Activated gamma-delta T cell treated with anti-CD3 and anti-CD28 coated beads, Interleukin-2, amount 50 U/mL, for 16 hours (primary cell): ENCODE results near the gene KDM4C.
"Not testable (repeated sequence)": the region's sequence is repeated elsewhere in the genome, so short reads cannot be mapped to it uniquely, and the experiment has no call there.

ENCODE experiments used
- DNase-seq: peaks from one replicate; pipeline ENCODE4 v3.0.0-alpha.2; 2020; ENCODE audit warnings: low read depth

Gene KDM4C

DNA sequence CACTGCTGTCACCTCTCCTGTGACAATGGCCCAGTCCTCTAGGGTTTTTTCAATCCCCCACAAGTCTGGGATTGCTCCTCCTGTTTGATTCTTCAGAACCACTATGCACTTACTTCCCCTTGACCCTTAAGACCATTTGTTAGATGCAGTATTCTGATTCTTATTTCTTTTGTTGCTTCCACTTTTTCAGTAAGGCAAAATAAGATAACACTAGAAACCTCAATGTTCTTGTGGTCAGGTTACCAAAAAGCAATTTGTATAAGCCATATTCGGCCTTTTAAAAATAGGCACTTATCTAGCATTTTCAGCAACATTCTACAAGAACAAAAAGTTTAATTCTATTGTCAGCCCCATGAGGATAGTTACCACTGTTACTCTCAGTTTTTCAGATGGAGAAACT, 220.0 kb downstream of the KDM4C start:
- no peak for DNase-seq

DNA sequence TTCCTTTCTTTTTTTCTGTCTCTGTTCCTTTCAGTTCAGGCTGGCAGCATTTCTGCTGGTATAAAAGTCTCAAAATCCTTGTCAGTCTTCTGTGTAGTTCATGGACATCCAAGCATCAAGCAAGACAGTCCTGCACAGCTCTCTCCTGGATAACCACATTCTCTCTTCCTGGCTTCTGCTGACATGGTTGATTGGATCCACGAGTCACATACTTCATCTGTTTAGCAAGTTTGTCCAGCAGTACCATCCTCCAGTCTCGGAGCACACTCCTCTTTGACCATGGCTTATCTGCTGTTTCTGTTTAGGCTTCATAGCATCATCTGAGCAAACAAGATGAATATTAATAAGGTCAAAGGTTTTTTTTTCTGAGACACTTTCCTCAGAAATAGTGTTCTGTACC, 220.8 kb downstream of the KDM4C start:
- no peak for DNase-seq

DNA sequence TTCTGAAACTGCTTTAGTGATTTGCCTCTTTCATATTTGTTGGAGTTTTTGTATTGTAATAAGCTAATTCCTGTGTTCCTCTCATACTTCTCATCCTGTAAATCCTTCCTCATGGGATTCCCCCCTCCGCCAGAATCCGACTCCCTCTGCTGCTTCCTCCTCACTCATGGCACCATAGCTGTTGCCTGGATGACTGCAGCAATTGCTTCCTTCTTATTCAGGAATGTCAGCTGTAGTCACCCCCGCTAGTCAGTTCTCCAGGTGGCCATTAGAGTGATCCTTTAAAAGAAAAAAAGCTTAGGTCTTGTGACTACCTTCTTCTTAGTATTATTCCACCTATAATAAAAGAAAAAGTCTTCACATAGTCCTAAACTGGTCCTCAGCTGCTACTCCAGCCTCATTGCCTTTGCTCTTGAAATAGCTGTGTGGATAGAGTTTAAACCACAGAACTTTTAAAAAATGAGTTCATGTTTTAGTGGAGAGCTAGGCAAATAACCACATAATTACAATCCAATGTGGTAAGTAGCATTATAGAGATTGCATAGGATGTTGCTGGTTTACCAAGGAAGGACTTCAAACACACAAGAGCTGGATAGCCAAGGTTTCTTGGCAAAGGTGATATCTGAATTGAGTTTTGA, 227.3 kb downstream of the KDM4C start:
- DNase-seq: no peak

DNA sequence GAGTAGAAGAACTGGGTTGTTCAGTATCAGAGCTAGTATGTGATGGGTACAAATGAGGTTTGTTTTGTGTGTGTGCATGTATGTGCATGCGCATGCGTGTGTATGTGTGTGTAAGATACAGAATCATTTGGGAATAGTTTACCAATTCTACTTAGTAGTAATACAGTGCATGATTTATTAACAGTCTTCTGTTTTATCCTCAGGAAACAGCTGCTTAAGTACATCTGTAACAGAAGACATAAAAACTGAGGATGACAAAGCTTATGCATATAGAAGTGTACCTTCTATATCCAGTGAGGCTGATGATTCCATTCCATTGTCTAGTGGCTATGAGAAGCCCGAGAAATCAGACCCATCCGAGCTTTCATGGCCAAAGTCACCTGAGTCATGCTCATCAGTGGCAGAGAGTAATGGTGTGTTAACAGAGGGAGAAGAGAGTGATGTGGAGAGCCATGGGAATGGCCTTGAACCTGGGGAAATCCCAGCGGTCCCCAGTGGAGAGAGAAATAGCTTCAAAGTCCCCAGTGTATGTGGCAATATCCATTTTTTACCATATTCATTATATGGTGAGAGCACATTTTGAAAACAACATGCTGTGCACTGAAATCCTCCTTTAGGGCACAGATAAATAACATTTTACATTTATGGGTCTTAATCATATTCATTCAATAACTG, 228.5 kb downstream of the KDM4C start:
- DNase-seq: no peak

DNA sequence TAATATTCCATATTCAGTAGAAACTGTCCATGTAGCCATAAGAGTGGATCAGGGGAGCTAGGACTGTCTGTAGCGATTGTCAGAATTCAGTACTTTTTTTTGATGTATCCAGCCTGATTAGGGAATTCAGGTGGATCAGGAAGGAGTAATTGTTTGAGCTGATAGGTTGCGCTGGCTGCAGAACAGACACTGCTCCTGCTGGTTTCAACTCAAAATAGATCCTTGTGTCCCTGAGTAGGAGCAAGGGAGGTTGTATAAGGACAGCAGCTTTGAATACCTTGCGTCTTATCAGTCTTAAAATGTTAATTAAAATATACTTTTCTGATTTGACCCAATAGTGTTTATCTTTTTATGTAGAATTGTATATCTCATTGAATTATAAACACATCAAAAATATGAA, 229.6 kb downstream of the KDM4C start:
- DNase-seq: no peak

DNA sequence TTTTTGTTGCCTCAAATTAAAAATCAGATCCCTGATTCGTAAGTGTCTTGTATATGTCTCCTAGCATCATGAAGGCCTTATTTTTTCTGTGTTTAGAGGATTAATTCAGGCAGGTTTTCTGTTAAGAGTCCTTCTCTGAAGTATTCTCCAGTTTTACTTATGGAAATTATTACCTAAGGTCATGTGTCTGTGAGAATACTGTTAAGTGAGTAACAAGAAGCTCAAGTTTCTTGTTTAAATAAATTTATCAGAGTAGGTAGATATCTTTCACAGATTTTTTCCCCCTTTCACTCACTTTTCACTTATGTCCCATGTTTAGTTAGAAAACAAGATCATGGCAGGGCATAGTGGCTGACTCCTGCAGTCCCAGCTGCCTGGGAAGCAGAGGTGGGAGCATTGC, 233.6 kb downstream of the KDM4C start:
- DNase-seq: no peak

DNA sequence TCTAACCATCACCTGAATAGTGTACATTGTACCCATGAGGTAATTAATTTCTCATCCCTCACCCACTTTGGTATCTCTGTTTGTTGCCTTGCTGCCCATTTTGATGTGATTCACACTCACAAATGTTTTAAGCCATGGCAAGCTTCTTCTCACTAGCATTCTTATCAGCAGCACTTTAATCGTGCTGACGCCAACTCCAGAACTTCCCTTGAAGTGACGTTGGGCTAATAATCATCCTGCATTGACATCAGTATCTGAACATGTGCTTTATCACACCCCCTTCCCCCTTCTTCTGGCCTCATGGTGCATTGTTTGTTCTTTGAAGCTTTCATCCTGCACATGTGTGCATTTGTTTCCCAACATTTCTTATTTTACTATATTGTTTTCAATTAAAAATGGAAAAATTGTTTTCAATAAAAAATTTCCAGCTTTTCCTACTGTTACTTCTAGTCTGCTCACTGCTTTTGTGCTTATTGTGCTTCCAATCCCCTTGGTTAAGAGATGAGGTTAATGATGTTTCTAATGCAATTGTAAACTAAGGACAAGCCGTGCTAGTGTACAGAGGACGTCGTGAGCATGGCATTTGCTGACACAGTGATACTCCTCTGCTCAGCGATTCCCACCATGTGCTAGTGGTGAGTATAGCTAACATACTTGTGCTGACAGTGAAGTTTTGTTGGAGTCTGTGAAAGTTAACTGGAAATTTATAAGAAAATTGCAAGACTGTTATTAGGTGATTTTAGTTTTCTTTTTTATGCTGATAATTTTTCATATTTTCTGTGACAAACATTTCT, 238.5 kb downstream of the KDM4C start:
- DNase-seq: no peak

DNA sequence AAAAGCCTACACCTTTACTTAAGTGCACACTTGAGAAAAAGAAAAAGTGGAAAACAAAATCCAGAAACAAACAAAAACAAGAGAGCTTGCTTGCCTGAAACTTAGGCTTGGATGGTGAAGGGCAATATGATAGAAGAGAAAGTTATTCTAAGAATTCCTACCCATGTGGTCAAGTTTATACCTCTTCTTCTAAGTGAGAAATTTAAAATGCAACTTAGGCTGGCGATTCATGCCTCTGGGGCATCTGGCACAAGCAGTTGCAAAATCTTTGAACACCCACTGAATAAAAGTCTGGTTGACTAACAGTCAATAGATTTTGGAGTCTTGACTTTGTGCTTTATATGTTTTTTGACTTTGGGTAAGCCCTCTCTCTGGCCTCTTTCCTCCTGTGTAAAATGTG, 239.6 kb downstream of the KDM4C start:
- no peak for DNase-seq

DNA sequence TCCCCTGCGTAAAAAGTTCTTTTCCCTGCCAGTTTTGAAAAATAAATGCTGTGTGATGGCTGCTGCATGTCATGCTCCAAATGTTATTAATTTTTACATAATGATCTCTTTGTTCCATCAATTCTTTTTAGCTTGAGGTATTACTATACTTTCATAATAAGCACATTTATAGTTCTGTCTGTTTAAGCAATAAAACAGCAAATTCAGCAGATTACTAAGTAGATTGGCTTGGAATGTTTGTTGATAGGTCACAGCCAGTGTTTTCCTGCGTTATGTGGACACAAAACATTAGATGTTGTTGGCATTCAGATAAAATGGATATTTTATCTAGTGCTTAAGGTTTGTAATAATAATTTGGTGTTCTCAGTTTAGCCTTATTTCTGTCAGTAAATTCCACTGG, 242.0 kb downstream of the KDM4C start:
- no peak for DNase-seq

DNA sequence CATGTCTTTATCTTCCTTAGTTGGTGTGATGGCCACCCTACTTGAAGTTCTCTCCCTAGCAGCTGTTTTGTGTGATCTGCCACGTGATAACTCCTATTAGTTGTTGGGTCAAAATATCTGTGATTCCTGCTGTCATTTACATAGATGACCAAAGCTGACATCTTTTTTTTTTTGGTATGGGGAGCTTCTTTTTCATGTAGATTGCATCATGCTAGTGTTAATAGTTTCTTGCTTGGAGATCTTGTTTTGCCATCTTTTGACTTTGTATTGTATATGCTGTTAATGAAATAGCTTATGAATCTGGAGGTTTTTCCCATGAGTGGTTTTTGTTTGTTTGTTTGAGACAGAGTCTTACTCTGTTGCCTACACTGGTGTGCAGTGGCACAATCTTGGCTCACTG, 243.8 kb downstream of the KDM4C start:
- DNase-seq: no peak

DNA sequence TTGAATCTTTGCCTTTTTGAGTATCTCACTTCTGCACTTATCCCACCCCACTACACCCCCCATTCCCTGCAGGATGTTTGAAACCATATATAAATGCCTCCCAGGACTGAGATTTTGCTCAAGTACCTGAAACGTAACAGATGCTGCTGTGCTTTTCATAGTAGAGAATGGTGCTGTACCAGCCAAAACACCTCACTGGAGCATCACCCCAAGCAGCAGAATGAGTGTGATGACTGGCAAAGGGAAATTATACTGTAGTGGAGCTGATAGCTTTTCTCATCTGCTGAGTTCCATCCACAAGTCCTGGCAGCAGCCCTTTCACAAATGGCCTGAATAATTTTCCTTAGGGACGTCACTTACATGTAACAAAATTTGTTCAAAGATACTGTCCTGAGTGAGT, 246.1 kb downstream of the KDM4C start:
- DNase-seq: no peak

DNA sequence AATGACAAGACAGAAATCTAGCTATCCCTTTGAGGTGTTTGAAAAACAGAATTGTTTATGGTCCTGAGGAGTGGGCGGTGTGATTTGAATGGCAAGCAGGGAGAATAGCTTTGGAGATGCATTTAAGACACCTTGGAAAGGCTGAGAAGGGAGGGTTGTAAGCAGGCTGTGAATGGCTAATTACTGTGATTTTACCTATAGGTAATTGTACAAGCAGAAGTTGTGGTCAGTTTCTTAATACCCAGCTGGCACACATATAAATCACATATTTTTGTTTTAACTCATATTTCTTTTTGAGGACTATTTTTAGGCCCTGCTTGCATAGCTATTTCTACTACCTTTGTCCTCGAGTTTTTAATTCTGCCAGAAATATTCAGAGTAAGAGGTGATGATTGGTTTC, 248.6 kb downstream of the KDM4C start:
- DNase-seq: no peak

DNA sequence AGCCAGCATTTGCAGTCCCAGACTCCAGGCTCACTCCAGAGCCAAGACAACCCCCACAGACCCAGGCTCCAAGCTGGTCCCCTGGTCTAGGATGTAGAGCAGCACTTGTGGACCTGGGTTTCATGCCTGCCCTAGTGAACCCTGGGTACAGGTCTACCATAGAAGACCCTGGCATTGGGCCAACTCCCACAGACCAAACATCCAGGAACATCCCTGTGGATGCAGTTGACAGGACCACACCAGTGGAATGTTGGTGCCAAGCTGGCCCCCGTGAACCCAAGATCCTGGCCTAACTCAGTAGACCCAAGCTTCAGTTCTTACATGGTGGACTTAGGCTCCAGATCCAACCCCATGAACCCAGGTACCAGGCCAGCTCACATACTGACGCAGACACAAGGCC, 250.6 kb downstream of the KDM4C start:
- no peak for DNase-seq

DNA sequence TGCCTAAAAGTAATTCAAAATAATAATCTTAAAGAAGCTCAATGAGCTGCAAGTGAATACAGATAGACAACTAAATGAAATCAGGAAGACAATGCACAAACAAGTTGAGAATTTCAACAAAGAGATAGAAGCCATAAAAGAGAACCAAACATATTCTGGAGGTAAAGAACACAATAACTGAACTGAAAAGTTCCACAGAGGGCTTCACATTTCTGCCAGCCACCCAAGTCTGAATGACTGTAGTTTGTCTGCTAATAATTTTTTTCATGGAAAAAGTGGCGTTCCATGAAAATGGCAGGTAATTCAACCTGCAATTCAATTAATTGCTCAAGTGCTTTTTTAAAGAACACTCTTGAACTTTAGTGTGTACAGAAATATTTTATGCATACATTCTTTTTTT, 251.3 kb downstream of the KDM4C start:
- no peak for DNase-seq

DNA sequence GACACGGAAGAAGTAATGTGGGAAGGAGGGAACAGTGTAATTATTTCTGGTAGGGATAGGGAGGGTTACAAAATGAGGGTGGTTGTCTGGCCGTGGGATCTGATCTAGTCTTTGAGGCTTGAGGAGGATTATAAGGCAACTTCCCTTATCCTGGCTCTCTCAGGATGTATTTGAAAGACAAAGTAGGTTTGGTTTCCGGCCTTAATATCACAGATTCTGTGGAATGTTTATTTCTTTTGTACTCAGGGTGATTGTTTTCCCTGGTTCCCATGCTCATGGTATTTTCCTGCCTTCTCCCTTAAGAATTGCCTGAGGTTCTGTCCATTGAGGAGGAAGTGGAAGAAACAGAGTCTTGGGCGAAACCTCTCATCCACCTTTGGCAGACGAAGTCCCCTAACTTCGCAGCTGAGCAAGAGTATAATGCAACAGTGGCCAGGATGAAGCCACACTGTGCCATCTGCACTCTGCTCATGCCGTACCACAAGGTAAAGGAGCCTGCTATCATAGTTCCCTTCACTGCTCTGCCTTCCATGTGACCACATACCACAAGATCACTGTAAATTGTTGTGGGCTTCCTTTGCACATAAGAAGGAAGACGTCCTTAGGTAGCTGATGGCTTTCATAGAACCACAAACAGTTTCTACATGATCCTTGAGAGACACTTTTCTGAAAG, 253.8 kb downstream of the KDM4C start:
- DNase-seq: no peak

DNA sequence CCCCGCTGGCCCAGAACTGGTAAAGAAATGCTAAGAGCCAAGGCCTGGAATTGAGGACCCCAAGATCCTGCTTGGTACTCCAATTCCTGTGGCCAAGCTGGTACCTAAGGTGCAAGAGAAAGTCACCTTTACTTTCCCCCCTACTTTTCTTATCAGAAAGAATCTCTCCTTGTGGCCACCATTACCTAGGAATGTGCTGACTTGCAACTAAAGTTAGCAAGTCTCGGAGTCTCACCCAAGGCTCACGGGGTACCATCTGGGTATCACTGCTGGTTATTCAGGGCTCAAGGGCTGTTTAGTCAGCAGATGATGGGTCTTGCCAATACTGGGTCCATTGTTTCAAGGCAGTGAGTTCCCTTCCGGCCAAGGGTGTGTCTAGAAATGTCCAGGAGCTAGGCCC, 270.2 kb downstream of the KDM4C start:
- DNase-seq: no peak

DNA sequence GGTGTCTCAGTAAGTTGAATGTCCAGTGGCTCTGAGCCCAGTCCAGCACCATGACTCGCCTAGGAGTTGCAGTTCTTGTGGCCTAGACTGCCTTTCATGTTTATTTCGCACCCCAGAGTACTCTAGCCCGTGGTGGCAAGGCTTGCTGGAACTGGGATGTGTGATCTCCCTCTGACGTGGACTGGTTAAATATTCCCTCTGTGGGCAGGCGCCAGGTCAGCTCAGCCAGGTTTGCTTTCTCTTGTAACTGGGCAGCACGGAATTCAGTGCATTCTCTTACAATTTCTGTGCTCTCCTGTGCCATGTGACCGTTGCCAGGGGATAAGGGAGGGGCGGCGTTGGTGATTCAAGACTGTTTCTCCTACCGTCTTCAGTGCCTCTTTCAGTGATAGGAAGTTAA, 270.8 kb downstream of the KDM4C start:
- no peak for DNase-seq

DNA sequence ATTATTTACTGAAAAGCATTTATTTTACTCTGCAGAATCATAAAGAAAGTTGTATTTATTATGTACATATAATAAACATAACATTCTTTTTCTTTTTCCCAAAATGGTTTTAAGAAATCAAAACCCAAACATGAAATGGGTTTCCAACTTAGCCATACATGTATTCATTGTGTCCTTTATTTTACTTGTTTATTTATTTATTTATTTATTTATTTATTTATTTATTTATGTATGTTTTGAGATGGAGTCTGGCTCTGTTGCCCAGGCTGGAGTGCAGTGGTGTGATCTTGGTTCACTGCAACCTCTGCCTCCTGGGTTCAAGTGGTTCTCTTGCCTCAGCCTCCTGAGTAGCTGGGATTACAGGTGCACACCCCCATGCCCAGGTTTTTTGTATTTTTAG, 273.2 kb downstream of the KDM4C start:
- DNase-seq: not testable (repeated sequence)

DNA sequence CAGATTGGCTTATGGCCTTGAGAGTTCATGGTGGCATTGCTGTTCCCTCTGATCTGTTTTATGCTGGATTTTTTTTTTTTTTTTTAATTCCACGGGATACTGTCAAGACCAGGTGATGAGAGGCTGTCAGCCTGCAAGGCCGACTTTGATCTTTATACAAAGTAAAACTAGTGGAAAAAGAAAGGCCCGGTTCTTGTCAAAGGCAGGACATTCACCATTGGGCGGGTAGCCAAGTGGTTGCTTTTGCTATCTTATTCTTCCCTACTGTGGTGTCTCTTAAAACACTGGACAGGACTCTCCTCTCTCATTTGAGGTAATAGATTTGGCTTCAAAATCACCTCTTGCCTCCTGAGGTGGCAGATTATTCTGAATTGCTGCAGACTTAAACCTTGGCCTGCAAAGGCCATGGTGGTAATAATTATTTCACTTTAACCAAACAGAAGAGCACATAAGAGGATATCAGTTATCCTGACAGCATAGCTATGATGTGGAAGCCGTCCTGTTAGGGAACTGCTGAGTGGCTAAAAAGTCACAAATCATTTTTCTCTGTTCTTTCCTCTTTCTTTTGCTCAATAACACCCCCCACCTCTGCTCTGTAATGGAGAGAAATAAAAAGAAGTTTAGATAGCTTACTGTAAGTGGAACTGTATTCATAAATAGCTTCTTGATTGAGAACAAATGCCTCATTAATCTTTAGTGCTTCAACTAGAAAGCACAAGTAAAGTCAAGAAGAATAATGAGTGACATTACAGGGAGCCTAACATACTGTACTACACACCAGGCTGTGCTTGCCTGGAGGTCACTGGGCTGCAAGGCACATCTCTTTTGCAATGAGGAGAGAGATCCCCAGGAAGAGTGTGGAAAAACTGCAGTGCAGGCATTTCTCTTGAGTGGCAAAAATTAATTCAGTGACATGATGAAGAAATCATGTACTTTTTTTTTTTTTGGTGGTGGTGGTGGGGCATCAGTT, 275.6 kb downstream of the KDM4C start:
- no peak for DNase-seq

DNA sequence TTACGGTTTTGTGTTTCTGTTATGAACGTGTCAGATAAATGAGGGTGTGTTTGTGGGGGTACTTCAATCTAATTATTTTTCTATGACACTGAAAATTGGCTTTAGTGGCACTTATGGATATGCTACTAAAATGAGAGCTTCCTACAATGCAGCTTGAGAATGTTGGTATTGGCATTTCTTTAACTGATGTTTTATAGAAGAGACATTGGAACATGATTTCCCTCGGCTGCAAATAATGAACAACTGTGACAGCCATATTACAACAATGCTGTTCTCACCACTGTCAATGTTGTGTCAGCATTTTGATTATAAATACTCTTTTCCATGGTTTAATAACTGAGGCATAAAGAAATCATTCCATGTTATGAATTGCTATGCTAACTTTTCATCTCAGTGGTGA, 279.4 kb downstream of the KDM4C start:
- no peak for DNase-seq

DNA sequence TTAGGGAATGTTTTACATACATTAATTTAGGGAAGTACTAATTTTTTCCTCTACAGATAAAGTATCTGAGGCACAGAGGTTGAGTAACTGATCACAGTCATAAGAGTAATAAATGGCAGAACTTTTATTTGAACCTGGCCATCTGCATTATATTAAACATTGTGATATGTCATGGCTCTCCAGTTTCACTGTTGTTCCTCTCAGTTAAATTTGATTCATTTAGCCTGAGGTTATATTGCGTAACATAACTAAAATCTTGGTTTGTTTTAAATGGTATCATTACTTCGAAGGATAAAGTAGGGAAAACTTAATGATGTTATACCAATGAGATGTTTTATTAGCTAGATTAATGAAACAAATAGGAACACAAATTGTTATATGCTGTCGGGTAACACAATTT, 284.4 kb downstream of the KDM4C start:
- no peak for DNase-seq

DNA sequence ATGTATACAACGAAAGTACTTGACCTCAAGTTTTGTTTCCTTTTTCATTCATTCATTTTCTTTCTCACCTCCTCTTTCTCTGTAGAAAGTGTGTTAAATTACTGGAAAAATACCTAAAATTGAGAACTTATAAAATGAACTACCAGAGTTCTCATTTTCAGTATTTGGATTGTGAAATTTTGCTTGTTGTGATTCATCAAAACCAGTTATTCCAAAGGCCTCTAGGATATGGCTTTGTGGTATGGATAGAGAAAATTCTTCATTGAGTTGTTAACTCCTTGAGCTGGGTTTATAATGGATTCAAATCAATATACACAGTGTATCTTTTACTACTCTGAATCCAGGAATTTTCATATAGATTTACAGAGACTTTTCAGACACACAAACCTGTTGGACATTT, 287.6 kb downstream of the KDM4C start:
- DNase-seq: no peak
